ENCODE results near the gene MEP1B.

The MEP1B gene

GRCh38 chr18:32252141-32252860, 62.5 kb downstream of the MEP1B start:
- FAIRE-seq (no peak), DNase-seq (ENCODE audit: insufficient read length) (no peak)
- no peak for TF ChIP-seq POLR2A (IDR thresholded peaks at IDR 0.05; ENCODE audit: low read depth, low read length)
- TF ChIP-seq TAF1 (IDR thresholded peaks at IDR 0.05; ENCODE audit: borderline replicate concordance, low read depth, low read length) = no peak
- no peak for TF ChIP-seq POLR2AphosphoS5 (IDR thresholded peaks at IDR 0.05; ENCODE audit: low read depth, low read length)

GRCh38 chr18:32255570-32255969, 65.7 kb downstream of the MEP1B start:
- TF ChIP-seq POLR2A (IDR thresholded peaks at IDR 0.05; ENCODE audit: low read depth, low read length) (no peak), TAF1 (IDR thresholded peaks at IDR 0.05; ENCODE audit: borderline replicate concordance, low read depth, low read length) (no peak), POLR2AphosphoS5 (IDR thresholded peaks at IDR 0.05; ENCODE audit: low read depth, low read length) (no peak)
- DNase-seq (ENCODE audit: insufficient read length) = no peak
- FAIRE-seq = no peak

- DNase-seq (ENCODE audit: insufficient read length) (no peak), FAIRE-seq (no peak)
- TF ChIP-seq TAF1 (IDR thresholded peaks at IDR 0.05; ENCODE audit: borderline replicate concordance, low read depth, low read length) (no peak), POLR2AphosphoS5 (IDR thresholded peaks at IDR 0.05; ENCODE audit: low read depth, low read length) (no peak), POLR2A (IDR thresholded peaks at IDR 0.05; ENCODE audit: low read depth, low read length) (no peak)
Observed at GRCh38 chr18:32257084-32257785, 67.4 kb downstream of the MEP1B start.

GRCh38 chr18:32258148-32258547, 68.3 kb downstream of the MEP1B start:
- no peak for DNase-seq (ENCODE audit: insufficient read length)
- TF ChIP-seq POLR2A (IDR thresholded peaks at IDR 0.05; ENCODE audit: low read depth, low read length) (no peak), TAF1 (IDR thresholded peaks at IDR 0.05; ENCODE audit: borderline replicate concordance, low read depth, low read length) (no peak), POLR2AphosphoS5 (IDR thresholded peaks at IDR 0.05; ENCODE audit: low read depth, low read length) (no peak)
- FAIRE-seq = no peak

- FAIRE-seq (no peak), DNase-seq (ENCODE audit: insufficient read length) (no peak)
- TF ChIP-seq POLR2AphosphoS5 (IDR thresholded peaks at IDR 0.05; ENCODE audit: low read depth, low read length) (no peak), POLR2A (IDR thresholded peaks at IDR 0.05; ENCODE audit: low read depth, low read length) (no peak), TAF1 (IDR thresholded peaks at IDR 0.05; ENCODE audit: borderline replicate concordance, low read depth, low read length) (no peak)
Observed at GRCh38 chr18:32258558-32259204, 68.8 kb downstream of the MEP1B start.

GRCh38 chr18:32259553-32259952, 69.7 kb downstream of the MEP1B start:
- no peak for FAIRE-seq
- DNase-seq (ENCODE audit: insufficient read length) = no peak
- TF ChIP-seq POLR2A (IDR thresholded peaks at IDR 0.05; ENCODE audit: low read depth, low read length) (no peak), TAF1 (IDR thresholded peaks at IDR 0.05; ENCODE audit: borderline replicate concordance, low read depth, low read length) (no peak), POLR2AphosphoS5 (IDR thresholded peaks at IDR 0.05; ENCODE audit: low read depth, low read length) (no peak)

GRCh38 chr18:32261003-32261402, 71.2 kb downstream of the MEP1B start:
- no peak for FAIRE-seq
- no peak for TF ChIP-seq POLR2AphosphoS5 (IDR thresholded peaks at IDR 0.05; ENCODE audit: low read depth, low read length)
- TF ChIP-seq TAF1 (IDR thresholded peaks at IDR 0.05; ENCODE audit: borderline replicate concordance, low read depth, low read length) = no peak
- no peak for TF ChIP-seq POLR2A (IDR thresholded peaks at IDR 0.05; ENCODE audit: low read depth, low read length)
- DNase-seq (ENCODE audit: insufficient read length) = no peak

- DNase-seq (ENCODE audit: insufficient read length) (no peak), FAIRE-seq (no peak)
- TF ChIP-seq POLR2AphosphoS5 (IDR thresholded peaks at IDR 0.05; ENCODE audit: low read depth, low read length) (no peak), TAF1 (IDR thresholded peaks at IDR 0.05; ENCODE audit: borderline replicate concordance, low read depth, low read length) (no peak), POLR2A (IDR thresholded peaks at IDR 0.05; ENCODE audit: low read depth, low read length) (no peak)
Observed at GRCh38 chr18:32262092-32262491, 72.3 kb downstream of the MEP1B start.

- DNase-seq (ENCODE audit: insufficient read length) (no peak), FAIRE-seq (no peak)
- TF ChIP-seq POLR2AphosphoS5 (IDR thresholded peaks at IDR 0.05; ENCODE audit: low read depth, low read length) = no peak
- no peak for TF ChIP-seq TAF1 (IDR thresholded peaks at IDR 0.05; ENCODE audit: borderline replicate concordance, low read depth, low read length)
- TF ChIP-seq POLR2A (IDR thresholded peaks at IDR 0.05; ENCODE audit: low read depth, low read length) = no peak
Observed at GRCh38 chr18:32264401-32264800, 74.6 kb downstream of the MEP1B start.

GRCh38 chr18:32267463-32267862, 77.6 kb downstream of the MEP1B start:
- no peak for DNase-seq (ENCODE audit: insufficient read length)
- TF ChIP-seq POLR2AphosphoS5 (IDR thresholded peaks at IDR 0.05; ENCODE audit: low read depth, low read length) = no peak
- TF ChIP-seq POLR2A (IDR thresholded peaks at IDR 0.05; ENCODE audit: low read depth, low read length) = no peak
- TF ChIP-seq TAF1 (IDR thresholded peaks at IDR 0.05; ENCODE audit: borderline replicate concordance, low read depth, low read length) = no peak
- FAIRE-seq = no peak
